Measurements from ENCODE around the gene PANK2.
"Not testable (repeated sequence)": the region's sequence is repeated elsewhere in the genome, so short reads cannot be mapped to it uniquely, and the experiment has no call there.

The PANK2 gene

DNA sequence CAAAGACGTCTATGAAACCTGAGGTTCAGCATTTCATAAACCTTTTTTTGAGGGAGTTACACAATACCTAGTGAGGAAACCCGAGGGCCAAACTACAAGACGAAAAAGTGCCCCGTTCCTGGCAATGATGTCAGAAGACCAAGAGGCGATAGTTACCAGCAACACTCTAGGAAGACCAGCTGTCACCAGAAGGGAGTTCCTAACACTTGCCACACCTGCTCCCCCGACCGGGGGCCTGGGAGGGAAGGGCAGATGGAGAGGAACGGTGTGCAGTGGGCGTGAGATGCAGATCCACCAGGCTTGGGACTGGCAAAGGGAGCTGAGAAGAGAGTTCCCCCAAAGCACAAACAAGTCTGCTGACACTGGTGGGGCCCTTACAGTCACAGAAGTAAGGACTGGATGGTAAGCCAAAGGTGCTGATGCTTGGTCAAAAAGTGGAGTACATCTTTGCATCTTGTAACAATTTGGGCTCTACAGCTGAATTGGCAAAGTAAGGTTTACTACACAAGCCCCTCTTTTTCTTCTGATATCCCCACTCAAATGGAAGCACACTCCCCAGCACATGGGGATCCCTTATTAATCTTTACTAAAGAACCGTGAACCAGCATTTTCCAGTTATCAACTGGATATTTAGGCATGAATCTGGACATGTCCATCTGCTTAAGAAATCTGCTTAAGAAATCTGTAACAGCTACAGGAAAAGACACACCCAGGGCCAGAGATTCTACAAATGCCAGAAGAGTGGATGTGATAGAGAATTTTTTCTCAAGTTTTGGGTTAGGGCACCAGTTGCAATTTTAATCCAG, 38.5 kb downstream of the PANK2 start:
- no peak for DNase-seq (ENCODE audit: low spot score)

DNA sequence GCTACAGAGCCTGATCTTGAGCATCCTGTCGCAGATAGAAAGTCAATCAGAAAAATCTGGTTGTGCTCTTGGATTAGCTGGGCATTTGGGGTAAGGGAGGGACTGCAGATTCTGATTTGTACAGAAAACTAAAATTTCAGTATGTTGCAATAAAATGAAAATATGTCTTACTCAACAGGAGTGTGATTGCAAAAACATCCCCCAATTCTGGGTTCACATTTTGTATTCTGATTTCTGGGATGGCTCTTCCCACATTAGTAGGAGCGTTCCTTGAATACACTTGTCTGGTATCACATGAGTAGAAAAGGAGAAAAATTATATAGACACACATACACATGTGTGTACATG, 40.5 kb downstream of the PANK2 start:
- DNase-seq (ENCODE audit: low spot score), result no peak

DNA sequence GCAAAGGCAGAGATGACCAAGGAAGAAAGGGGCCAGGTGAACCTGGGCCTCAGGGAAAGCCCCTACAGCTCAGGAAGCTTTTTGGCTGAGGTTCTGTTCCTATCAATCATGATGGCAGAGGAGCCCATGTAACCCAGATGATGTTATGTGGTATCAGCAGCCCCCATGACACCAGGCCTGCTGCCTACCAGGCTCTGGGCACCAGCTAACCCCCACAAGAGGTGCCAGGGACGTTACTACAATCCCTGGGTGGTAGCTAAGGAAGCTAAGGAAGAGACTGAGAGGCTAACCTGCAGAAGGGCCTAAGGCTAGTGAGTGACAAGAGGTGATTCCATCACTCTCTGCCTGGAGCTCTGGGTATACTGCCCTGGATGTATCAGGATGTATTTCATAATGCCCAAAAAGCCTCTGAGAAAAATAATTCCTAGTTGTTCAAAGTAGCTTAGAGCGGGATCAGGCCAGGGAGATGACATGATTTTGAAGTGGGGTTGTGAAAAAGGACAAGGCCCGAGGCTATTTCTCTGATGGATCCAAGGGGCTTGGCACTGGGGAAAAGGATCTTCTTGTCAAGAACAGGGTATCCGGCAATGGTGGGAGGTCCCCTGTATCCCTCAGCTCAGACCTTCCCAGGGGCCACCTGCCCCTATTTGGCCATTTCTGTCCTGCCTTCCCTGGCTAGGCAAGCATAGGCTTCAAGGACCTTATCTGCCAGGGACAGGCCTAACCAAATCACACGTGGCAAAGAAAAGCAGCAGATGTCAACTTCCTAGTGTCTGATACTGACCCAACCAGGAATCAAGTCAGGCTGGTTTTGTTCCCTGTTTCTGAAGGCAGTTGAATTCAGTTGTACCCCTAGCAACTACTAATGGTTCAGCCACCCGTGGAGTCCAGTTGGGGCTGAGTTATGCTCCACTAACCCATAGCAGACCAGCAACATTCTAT, 41.3 kb downstream of the PANK2 start:
- no peak for DNase-seq (ENCODE audit: low spot score)

DNA sequence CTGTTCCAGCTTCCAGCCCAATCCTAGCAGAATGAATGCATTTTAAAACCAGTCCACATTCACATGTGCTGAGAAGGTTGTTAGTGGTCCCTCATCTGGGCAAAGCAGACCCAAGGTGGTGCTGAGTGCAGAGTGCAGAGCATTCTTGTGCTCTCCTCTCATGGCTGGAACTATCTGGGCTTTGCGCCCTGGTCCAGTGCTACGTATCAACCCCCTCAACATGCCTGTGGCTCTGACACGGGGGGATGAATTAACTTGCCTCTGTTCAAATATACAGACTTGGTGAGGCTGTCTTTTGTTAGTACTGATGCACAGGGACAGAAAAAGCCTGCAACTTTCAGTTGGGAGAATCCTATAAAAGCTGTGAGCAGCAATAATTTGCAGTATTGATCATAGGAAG, 42.5 kb downstream of the PANK2 start:
- DNase-seq (ENCODE audit: low spot score), result no peak

DNA sequence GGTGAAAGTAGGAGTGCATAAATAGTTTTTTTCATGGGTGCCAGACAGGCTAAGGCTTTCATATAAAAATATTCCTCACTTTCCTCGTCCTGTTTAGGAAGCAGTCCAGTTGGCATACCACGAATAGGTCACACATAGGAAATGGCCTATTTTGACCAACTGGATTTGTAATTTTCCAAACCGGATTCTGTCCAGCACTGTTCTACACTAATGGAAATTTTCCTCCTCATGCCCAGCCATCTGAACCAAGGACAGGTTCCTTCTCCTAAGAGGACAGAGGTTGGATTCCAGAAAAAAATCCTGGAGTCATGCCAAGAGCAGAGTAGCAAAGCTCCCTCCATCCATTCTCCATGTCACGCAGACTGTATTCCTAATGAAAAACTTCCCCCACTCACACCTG, 43.1 kb downstream of the PANK2 start:
- DNase-seq (ENCODE audit: low spot score), result no peak

DNA sequence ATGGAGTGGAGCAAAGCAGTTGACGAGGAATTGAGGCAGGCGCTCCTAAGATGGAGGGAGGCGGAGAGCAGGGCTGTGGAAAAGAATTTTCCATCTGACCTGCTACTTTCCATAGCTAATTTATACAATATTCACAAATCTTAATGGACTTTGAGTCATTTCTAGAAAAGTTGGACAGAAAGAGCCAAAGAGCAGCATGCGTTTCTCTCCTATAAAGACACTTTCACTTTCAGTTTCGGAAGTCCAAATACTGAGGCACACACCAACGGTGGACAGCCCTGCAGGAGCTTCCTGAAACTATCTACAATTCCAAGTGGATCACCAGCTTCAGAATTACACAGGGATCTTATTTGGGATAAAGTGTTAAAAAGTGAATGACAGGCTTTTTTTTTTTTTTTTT, 43.5 kb downstream of the PANK2 start:
- no peak for DNase-seq (ENCODE audit: low spot score)

DNA sequence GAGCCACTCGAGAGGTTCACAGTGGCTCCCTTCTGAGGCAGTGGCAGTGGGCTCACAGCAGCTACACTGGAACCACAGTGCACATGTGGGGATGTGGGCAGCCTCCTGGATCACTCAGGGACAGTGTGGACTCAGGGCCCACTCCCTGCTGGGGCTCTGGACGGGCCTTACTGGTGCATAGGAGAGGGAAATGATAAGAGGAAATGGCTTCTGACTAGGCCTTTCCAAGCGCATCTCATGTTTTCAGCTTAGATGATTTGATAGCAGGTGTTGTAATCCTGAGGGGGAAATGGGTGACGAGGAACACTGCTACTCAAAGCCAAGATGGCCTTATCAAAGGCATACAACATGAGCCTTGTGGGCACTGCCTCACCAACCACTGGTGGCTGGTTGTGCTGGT, 44.0 kb downstream of the PANK2 start:
- DNase-seq (ENCODE audit: low spot score), result no peak

DNA sequence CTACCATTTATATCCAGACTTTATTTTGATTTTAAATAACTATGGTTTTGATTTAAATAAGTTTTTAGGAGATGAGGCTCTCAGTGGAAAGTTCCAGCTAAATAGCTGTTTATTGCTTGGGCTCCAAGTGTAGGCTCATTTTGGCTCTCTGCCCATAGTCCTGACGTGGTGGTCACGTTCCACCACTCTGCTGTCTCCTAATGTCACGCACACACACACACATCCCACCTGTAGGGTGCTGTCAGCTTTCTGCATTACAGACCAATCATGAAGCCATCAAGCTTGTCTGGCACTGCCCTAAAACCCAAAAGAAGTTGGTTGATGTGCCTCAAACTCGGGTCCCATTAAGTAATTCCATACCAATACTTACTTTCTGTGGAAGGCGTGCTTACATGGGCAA, 45.4 kb downstream of the PANK2 start:
- no peak for DNase-seq (ENCODE audit: low spot score)

DNA sequence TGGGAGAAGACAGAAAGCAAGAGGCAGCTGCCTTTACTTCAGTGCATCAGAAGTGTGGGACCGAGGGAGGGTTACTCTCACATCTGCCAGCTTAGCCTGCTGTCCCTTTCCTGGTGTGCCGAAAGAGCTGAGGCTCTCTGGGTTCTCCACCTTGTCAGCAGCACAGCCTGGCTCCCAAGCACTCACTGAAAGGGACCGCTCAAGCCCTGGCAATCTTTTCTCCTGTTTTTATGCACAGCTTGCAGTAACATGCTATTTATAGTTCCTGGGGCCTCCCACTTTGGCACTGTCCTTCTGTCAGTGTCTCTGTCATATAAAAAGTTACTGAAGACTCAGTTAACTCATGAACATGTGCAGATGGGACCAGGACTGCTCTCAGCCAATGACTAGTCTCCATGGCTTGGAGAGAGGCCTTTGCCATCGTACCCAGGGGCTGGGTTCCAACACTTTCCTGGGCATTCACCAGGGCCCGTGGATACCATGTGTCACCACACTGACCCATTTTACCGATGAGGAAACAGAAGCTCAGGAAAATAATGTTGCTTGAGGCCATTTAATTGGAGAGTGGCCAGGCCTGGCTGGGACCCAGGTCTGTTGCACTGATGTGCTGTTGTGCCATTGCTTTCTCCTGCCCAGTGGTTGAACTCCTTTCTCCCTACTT, 46.2 kb downstream of the PANK2 start:
- DNase-seq (ENCODE audit: low spot score), result no peak

DNA sequence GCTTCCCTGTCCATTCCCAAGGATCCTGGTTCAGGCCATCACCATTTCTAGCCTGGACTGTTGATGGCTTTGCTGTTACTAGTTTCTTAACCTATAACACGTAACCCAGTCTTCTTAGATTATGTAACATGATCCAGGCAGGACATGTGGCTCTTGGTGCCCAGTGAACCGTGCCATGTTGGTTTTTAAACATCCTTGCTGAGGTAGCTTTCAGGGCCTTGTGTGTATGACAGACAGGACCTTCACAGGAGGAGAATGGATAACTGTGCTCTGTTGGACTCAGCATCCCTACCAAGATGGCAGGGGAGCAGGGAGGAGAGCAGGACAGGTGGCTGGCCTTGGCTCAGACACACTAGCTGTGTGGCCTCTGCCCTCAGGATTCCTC, 46.8 kb downstream of the PANK2 start:
- no peak for DNase-seq (ENCODE audit: low spot score)

DNA sequence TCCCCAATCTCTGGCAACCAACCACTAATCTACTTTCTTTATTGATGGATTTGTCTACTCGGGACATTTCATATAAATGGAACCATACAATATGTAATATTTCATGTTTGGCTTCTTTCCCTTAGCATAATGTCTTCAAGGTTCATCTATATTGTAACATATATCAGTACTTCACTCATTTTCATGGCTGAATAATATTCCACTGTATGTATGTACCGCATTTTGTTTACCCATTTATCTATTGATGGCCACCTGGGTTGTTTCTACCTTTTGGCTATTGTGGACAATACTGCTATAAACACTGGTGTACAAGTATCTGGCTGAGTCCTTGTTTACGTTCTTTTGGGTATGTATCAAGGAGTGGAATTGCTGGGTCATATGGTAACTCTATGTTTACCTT, 48.4 kb downstream of the PANK2 start:
- no peak for DNase-seq (ENCODE audit: low spot score)

DNA sequence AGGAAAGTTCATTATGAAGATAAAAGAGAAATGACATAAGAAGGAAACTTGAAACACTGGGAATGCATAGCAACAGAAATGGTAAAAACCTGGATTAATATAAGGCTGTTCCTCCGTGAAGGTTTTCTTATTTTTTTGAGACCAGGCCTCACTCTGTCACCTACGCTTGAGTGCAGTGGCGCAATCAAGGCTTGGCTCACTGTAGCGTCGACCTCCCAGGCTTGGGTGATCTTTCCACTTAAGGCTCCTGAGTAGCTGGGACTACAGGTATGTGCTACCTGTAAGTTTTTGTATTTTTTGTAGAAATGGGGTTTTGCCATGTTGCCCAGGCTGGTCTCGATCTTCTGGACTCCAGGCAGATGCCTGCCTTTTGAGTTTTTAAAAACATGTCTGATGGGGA, 51.7 kb downstream of the PANK2 start:
- no peak for DNase-seq (ENCODE audit: low spot score)

DNA sequence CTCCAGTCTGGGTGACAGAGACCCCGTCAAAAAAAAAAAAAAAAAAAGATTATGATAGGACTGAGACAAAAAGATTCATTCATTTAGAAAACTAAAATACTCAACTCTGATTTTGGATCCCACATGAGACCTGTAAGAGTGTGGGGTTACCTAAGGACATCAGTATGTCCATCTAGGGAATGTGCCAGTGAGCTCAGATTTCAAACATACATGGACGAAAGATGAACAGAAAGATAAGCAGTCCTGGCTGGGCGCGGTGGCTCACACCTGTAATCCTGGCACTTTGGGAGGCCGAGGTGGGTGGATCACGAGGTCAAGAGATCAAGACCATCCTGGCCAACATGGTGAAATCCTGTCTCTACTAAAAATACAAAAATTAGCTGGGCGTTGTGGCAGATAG, 57.5 kb downstream of the PANK2 start:
- DNase-seq (ENCODE audit: low spot score), result not testable (repeated sequence)

DNA sequence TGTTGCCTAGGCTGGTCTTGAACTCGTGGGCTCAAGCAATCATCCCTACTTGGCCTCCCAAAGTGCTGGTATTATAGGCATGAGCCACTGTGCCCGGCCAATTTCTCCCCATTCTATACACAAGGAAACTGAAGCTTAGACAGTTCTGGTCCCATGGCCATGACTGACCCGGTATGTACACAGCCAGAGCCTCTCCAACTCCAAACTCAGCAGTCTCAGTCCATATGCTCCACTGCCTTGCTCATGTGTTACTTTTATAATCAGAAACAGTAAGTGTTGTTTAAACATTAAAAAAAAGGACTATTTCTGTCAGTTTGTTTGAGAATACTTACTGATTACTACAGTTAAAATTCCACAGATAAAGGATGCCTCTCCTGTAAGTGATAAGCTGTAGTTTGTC, 75.5 kb downstream of the PANK2 start:
- no peak for DNase-seq (ENCODE audit: low spot score)

DNA sequence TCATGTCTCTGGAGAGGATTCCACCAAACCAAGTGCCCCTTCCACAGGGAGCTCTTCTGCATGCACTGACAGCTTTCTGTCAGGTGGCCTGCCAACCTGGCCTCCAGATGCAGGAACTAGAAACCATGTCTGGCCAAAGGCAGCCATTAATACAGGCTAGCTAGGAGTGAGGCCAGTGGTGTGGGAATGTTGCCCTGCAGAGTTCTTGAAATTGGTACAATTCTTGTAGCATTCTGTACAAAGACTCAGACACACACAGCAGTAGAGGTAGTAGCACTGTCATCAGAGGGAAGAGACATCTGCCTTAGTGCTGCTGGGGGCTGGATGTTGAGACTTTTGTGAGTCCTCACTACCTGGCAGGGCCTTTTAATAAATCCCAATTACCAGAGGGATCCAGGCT, 77.4 kb downstream of the PANK2 start:
- no peak for DNase-seq (ENCODE audit: low spot score)

DNA sequence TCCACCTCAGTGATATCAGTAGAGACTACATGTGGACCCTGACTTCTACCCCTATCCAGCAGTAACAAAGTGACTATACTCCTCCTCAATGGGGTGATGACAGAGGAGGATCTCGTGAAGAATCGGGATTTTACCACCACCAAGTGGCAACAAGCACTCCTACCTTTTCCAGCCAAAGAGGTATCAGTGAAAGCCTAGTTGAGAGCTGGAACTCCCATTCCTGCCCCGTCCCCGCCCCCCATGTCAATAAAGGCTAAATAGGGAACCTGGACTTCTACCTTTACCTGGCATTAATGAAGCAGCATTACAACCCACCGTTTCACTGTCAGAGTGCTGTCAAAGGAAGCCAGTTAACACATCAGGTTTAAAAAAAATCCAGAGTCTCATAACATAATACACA, 80.8 kb downstream of the PANK2 start:
- no peak for DNase-seq (ENCODE audit: low spot score)

DNA sequence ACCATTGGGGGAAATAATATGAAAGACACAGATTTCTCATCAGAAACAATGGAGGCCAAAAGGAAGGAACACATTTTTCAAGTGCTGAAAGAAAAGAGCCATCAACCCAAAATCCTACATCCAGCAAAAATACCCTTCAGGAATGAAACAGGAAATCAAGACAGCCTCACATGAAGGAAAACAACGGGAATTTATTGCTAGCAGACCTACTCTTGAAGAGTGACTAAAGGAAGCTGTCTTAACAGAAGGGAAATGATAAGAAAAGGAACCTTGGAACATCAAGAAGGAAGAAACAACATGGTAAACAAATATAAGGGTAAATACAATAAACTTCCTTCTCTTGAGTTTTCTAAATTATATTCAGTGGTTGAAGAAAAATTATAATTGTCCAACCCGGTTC, 82.0 kb downstream of the PANK2 start:
- no peak for DNase-seq (ENCODE audit: low spot score)

DNA sequence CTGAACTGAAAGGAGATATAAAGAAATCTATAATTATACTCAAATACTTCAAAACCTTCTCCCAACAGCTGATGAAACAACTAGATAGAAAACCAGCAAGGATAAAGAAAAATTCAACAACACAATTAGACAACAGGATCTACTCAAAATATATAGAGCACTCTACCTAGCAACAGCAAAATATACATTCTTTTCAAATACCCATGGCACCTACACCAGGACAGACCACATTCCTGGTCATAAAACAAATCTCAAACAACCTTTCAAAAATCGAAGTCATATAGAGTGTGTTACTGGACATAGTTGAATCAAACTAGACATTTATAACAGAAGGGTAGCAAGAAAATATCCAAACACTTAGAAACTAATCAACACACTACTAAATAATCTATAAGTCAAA, 83.0 kb downstream of the PANK2 start:
- no peak for DNase-seq (ENCODE audit: low spot score)

DNA sequence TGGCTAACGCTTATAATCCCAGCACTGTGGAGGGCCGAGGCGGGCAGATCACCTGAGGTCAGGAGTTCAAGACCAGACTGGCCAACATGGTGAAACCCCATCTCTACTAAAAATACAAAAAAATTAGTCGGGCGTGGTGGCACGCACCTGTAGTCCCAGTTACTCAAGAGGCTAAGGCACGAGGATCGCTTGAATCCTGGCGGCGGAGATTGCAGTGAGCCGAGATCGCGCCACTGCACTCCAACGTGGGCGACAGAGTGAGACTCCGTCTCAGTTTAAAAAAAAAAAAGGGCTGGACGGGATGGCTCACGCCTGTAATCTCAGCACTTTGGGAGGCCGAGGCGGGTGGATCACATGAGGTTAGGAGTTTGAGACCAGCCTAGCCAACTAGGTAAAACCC, 83.4 kb downstream of the PANK2 start:
- DNase-seq (ENCODE audit: low spot score), result not testable (repeated sequence)

DNA sequence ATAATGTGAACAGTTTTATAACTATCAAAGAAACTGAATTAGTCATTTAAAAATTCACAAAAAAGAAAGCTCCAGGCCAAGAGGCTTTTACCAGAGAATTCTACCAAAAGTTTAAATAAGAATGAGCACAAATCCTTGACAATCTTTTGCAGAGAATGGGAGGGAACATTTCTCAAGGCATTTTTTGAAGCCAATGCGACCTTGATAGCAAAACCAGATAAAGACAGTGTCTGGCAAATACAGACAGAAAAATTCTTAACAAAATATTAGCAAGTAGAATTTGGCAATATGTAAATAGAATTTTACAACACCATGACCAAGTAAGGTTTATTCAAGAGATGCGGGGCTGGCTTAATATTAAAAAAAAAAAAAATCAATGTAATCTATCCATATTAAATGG, 84.5 kb downstream of the PANK2 start:
- no peak for DNase-seq (ENCODE audit: low spot score)

DNA sequence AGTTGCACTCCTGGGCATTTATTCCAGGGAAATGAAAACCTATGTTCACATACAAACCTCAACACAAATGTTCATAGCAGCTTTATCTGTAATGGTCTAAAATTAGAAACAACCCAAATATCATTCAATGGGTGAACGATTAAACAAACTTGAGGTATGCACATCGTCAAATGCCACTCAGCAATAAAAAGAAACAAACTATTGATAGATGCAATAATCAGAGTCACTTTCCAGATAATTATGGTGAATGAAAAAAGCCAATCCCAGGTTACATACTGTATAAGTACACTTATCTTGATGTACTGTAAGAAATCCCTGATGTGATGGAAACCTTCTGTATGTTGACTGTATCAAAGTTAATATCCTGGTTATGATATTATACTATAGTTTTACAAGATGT, 87.3 kb downstream of the PANK2 start:
- no peak for DNase-seq (ENCODE audit: low spot score)

Measured in HuH-7.5 (cell line).